HuH-7 (cell line): ENCODE results near the gene NCOA3.

Experiments used
- DNase-seq: peaks from one replicate; pipeline ENCODE4 v3.0.0; 2011; ENCODE audit warnings: low spot score

Gene NCOA3

DNA sequence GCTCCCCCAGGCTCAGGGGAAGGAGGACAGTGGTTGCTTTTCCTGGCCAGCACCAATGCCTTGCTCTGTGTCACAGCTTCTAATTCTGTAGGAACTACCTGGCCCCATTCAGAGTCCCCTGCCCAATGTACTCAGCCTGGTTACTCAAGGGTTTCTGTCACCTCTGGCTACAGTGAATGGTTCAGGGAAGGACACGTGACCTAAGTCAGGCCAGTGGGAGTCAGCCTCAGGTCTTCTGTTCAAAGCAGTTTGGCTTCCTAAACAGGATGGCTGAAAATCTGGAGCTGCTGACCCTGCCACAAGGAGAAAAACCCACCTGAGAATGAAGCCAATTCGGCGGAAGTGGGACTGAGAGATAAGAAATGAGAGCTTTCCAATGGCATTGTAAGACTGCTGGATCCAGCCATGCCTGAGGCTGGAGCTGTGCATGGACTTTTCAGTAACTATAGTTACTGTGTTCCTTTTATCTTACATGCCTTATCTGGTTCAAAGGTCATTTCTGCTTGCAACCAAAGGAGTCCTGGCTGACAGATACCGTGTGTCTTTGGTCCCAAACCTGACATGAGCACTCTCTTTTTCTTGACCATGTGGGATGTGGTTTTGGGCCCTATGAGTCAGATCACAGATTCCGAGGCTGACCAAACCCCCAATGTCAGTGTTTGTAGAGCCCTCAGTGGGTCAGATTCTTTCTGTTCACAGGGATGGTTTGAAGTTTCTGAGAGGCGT lies 179.3 kb downstream of the NCOA3 start:
- no peak for DNase-seq

DNA sequence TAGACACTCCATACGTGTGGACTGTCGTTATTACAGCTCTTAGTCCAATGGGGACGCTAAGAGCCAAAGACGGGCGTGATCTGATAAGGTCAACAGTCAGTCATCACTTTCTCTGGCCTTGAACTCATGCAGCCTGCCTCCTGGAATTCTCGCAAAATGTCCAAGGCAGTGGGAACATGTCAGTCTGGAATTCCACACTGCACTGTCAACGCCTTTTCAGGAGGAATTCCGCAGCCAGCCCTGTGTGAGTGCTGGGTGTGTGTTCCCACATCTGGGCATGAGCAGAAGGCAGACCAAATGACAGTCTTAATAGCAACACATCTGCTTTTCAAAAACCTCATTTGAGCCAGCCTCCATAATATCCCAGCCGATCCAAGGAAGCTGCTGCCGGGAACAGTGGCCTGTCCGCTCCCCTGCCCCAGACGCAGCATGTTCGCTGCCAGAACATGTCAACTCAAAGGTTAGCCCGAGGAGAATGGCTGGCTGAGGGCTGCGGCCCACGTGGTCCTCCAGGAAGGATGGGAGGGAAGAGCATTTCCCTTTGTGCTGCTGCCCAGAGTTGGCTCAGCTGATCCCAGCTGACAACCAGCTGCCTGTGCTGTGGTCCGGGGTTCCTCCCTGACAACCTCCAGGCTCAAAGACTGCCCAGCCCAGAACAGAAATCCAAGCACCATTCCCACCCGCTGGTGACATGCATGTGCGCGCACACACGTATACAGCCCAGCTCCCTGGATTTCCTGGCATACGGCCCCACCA lies 180.5 kb downstream of the NCOA3 start:
- no peak for DNase-seq

GRCh38 chr20:47682916-47683315 lies 181.2 kb downstream of the NCOA3 start:
- DNase-seq, result no peak

DNA sequence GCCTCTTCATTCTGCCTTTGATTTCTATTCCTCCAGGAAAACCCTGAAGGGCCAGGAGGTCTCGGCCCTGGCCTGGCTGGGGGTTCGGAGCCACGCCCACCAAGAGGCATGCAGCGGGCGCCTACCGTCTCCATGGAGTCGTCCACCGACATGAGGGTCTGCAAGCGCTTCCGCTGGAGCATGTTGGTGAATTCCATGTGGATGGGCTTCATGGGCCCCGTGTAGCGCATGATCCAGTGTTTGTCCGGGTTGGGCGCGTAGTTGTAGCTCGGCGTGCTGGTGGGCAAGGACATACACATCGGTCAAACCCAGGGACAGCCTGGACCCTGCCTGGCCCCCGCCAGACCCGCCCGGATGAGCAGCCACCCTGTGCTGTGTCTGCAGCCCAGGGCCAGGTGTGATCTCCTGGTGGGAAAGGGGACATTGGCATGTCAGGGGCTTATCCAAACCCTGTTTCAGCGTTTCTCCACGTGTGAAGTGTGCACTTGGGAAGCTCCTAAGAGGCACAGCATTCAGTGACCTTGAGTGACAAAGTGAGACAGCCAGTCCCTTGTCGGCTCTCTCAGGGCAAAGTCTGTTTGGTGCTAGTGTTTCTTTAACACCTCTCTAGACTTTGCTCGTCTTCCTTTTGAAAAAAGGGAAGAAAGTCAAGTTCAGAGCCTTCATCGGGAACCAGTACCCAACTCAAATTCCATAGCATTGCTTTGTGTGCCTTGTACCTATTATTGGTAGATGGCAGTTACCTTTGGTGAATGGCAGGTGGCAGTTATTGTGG lies 182.8 kb downstream of the NCOA3 start:
- no peak for DNase-seq

DNA sequence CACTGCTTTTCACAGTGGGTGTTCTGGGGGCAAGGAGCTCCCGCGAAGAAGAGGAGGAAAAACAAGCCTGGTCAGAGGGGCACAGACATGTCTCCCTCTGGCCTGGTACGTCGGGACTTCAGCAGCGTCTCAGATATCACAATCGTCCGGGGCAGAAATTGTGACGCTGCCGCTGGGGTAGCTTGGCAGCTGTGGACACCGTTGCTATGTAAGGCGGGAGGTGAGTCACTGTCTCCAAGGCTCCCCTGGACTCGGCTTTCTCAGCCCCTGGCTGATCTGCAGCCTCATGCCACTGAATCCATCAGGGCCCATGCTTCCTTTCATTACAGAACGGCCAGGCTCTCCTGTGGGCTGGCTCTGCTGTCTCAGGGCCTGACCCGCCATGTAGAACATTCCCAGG lies 184.9 kb downstream of the NCOA3 start:
- no peak for DNase-seq

GRCh38 chr20:47687095-47687987 lies 185.7 kb downstream of the NCOA3 start:
- DNase-seq, result no peak

- no peak for DNase-seq
Observed at GRCh38 chr20:47688385-47689381, 187.0 kb downstream of the NCOA3 start.

- no peak for DNase-seq
Observed at GRCh38 chr20:47689731-47690130, 188.0 kb downstream of the NCOA3 start.

DNA sequence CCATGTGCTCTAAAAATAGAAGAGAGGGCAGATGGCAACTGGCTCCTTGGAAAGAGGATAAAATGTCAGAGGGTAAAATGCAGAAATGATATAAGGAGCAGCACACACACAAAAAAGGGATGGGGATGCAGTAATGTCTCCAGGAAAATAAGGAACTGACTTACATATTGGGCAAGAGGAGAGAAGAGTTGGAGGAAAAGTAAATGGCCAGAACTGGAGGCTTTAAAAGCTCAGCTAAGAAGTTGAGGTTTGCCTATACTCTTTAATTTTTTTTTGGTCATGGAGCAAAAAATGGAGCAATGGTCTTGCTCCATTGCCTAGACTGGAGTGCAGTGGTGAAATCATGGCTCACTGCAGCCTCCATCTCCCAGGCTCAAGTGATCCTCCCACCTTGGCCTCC lies 189.9 kb downstream of the NCOA3 start:
- DNase-seq, result no peak

- DNase-seq, result no peak
Observed at GRCh38 chr20:47694021-47694818, 192.5 kb downstream of the NCOA3 start.

GRCh38 chr20:47696856-47697255 lies 195.2 kb downstream of the NCOA3 start:
- no peak for DNase-seq

- DNase-seq, result no peak
Observed at GRCh38 chr20:47698142-47698541, 196.5 kb downstream of the NCOA3 start.

DNA sequence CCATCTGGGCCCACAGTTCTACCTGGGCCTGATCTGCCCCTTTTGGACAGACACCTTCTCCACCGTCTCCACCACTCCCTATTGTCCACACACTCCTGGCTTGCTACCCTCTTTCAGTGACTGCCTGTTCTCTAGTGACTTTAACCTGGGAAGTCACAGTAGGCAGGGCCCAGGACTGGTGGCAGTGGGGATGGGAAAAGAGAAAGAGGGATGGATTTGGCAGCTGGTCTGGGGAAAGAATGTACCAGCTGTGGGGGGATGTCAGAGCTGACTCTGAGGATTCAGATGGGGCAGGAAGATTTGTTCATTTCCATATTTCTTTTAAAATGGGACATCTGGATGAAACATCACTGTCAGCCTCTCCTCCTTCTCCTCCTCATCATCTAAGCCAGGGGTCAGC lies 198.1 kb downstream of the NCOA3 start:
- DNase-seq, result no peak

- no peak for DNase-seq
Observed at GRCh38 chr20:47700327-47700726, 198.6 kb downstream of the NCOA3 start.

DNA sequence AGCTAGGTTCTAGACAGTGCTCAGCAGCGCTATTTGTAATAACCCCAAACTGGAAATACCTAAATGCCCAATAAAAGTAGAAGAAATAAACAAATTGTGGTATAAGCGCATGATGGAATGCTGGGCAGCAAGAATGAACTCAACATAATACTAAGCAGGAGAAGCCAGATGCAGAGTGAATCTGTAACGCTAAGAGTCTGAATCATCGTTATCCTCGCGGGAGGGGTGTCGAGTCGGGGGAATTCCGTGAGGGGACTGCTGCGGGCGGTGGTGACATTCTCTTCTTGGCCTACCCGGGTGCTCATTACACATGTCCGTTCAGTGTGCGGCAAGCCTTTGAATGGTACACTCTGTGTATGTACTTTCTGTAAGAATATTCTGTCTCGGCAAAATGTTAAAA lies 199.9 kb downstream of the NCOA3 start:
- DNase-seq, result no peak

- no peak for DNase-seq
Observed at GRCh38 chr20:47703748-47704147, 202.1 kb downstream of the NCOA3 start.

- DNase-seq, result no peak
Observed at GRCh38 chr20:47704746-47705496, 203.2 kb downstream of the NCOA3 start.

GRCh38 chr20:47705497-47705856 lies 203.8 kb downstream of the NCOA3 start:
- no peak for DNase-seq

- DNase-seq, result no peak
Observed at GRCh38 chr20:47706345-47706744, 204.7 kb downstream of the NCOA3 start.
